HG02588 (cell line): ENCODE measurements around the gene SYT6.

Source experiments
- ATAC-seq: cut with Tn5 transposase; IDR thresholded peaks from one replicate; pipeline ENCODE4 v1.9.1; 2021; ENCODE audit warnings: mild to moderate bottlenecking, moderate library complexity; ENCODE audit not compliant: unreplicated experiment

SYT6 gene

DNA sequence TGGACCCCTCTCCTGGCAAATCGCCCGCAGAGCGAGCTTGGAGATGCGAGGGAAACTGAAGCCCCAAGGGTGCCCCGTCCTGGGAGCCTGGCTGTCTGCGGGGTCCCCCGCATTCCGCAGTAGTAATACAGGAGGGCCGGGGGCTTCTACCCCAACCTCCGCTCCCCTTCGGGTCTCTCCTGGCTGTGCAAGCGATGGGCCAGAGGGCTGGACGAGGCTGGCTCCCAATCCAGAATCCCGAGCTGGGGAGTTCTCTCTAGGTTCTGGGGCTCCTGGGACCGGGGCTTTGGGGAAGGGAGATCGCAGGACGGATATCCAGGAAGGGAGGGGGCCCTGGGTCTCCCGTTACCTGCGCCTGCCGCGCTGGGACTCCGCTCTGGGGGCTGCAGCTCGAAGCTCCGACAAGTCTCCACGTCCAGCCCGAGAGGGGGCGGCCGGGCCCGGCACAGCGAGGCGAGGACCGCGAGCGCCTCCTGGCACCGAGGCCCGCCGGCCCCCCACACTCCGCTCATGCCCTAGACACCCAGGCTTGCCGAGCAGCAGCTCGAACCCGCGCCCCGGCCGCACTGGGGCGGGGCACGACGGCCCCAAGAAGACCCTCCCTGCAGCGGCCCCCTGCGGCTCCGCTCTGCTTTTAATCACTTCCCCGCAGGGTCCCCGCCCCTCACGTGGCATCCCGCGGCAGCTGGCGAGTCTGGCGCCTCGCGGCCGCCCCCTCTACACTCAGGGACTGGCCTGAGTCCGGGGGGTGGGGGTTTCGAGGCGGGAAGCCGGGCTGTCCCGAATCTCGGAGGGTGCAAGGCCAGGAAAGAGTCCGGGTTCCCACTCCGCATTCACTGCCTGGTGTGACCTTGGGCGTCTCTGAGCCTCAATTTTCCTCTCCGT lies at the start of gene SYT6:
SYT6 (minus strand) TSS at position 609 of the 885 bp plus-strand sequence; CDS start at position 512, 97 bp downstream.
- ATAC-seq, result no peak

- ATAC-seq, result no peak
Measured at GRCh38 chr1:114201486-114201885, 47.8 kb upstream of the SYT6 start.

DNA sequence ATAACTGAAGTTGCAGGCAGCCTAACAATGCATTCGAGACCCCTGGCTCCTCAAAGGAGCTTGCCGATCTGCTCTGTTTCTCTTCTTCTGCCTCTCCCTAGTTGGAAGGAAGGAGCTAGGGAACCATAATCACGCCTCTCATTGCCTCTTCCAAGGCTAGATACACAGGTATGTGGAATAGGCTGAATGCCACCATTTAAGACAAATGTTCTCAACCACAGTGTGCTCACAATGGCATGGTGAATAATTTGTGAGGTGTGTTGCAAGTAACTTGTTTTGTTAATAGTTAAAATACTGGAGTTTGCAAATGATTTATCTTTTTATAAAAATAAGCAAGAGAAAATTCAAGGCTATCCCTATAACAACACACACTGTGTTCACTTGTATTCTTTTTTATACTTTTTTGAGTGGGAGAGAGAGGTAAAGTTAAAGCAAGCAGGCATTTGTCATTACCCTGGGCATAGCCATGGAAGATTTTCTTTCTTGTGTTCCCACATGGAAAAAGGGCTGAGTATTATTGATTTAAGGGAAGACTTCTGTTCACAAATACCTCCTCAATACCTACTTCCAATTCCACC lies 45.4 kb upstream of the SYT6 start:
- no peak for ATAC-seq

DNA sequence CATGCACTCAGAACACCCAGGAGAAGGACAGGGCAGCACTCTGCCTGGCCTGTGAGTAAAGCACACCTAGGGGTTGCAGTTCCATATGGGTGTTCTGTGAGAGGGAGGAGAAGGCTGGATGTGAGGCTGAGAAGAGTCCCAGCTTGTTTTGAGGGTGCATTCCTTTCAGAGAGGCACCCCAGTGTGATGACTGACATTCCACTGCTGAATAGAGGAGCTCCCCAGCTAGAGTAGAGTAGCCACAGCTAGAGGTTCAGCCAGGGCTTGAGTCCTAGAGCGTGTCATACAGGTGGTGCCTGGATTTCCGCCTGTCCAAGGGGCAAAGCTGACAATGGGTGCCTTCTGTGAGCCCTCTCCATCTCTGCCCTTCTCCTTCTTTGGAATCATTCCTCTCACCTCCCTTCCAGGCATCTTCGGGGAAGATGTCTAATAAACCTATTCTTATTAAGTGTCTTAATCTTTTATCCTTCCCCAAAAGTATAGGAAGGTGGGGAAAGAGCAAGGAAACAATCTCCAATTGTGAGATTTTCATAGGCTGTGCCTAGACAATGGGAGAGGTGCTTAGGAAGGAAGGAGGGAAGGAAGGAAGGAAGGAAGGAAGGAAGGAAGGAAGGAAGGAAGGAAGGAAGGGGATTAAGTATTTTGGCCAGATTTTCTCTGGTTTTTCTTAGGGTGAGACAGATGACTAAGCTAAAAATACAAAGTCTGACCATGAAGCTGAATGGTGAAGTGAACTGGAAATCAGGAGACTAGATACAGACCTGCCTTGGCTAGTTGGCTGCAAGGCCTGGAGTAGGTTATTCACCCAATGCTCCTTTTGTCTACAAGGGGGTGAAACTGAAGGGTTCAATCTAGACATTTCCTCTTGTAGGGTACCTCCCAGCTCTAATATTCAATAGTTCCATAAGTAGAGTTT lies 43.6 kb upstream of the SYT6 start:
- no peak for ATAC-seq

DNA sequence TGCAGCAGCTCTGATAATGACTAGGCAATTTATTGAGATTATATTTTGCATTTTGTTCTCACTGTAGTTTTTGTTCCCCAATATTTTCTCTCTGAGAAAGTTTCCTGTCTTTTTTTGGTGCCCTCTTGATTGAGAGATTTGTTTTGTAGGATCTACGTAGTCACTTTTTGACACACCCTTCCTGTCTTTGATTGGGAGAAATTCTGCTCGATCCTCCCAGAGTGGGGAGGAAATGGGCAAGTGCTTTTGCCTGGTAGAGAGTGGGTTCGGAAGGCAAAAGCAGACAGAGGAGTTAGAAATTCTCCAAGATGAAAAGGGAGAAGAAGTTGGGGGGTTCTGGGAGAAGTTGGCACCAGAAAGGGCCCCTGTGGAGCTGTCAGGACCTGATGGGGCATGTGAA lies 42.1 kb upstream of the SYT6 start:
- no peak for ATAC-seq

DNA sequence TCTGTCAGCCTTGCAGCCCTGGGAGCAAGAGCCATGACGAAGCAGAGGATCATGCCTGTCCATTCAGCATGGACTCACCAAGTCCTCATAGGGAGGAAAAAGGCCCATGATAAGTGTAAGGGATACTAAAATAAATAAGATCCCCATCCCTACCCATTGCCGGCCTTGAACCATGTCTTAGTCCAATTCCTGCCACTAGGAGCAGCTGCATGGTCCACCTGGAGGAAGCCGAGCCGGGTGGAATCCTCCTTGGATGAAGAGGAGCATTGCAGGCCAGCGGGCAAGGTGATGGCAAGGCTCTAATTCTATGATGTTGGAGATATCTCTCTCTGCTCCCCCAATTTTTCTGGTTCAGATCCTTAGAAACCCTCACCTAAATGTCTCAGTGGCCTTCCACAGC lies 38.7 kb upstream of the SYT6 start:
- ATAC-seq, result no peak

- no peak for ATAC-seq
Measured at GRCh38 chr1:114189398-114189797, 35.7 kb upstream of the SYT6 start.

DNA sequence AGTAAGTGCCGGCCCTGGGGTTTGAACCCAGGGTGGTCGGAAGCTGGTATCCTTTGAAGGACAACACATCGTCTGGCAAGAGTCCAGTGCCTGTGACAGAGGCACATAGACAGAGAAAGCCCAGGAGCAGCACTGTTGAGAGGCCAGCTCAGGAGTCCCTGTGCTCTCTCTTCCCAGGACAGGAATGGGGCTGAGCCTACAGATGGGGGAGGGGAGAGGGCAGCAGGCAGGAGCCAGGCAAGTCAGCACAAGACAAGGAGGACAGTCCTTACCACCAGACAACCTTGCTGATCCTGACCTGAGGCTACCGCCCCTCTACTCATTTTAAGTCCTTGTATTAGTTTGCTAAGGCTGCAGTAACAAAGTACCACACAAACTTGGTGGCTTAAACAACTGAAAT lies 27.7 kb upstream of the SYT6 start:
- ATAC-seq, result no peak

DNA sequence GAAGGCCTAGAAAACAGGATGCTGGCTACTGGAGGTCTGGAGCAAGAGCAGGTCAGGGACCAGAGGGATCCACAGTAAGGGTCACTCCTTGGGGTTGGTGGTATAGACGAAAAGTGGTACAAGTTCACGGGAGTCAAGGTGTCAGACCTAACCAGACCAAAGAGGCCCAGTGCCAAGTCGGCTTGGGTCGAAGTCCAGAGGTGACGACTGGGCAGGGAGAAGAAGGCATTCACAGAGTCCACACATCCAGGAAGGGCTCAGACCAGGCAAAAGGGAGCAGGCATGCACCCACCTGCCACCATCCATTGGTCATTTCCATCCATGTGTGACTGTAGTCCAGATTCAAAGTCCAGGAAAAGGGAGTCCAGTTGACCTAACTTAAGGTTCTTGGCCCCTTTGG lies 27.1 kb upstream of the SYT6 start:
- ATAC-seq, result no peak

- no peak for ATAC-seq
Measured at GRCh38 chr1:114178936-114179335, 25.3 kb upstream of the SYT6 start.

GRCh38 chr1:114177282-114177681 lies 23.6 kb upstream of the SYT6 start:
- ATAC-seq, result no peak

- ATAC-seq, result no peak
Measured at GRCh38 chr1:114176366-114176765, 22.7 kb upstream of the SYT6 start.

- no peak for ATAC-seq
Measured at GRCh38 chr1:114173680-114174079, 20.0 kb upstream of the SYT6 start.

DNA sequence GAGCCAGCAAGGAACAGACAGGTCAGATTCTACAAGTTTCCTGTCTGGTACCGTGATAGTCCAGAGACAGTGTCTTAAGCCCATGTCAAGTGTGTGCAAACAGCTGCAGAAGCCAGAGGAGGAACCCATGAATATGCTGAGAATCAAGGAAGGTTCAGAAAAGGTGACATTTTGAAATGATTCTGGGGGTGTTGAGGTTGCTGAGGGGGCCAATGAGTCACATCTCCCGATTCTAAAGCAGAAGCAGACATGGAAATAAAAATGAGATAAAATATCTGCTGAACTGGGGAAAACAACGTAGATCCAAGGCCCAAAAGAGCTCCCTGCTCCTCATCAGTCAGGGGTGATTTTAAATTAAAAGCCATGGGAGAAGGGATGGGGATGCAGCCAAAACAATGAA lies 15.8 kb upstream of the SYT6 start:
- ATAC-seq, result no peak

- no peak for ATAC-seq
Measured at GRCh38 chr1:114167226-114167625, 13.6 kb upstream of the SYT6 start.

DNA sequence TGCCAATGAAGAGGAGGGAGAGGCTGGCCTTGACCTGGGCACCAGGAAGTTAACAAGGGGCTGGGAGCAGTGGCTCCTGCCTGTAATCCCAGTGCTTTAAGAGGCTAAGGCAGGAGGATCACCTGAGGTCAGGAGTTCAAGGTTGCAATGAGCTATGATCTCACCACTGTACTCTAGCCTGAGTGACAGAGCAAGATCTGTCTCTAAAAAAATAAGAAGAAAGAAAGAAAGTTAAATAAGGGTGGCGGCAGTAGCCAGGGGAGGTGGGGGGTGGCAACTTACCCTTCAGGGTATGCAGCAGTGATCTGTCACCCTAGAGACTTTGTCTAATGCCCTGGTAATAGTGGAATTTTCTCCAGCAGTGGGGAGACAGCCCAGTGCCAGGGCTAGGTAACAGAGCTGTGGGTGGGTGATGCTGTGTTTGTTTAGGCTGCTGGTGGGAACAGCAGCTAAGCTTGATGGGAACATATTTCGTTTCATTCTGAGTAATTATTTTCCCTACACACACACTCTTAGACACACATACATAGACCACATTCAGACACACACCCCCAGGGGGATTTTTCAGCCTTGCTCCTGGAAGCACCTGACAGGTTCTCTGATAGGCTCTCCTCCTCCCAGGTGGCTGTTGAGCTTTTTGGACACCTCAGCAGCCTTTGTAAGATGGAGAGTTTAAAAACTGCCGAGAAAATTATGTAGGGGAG lies 11.3 kb upstream of the SYT6 start:
- no peak for ATAC-seq

- no peak for ATAC-seq
Measured at GRCh38 chr1:114159941-114160340, 6.3 kb upstream of the SYT6 start.

GRCh38 chr1:114157275-114157660 lies 3.6 kb upstream of the SYT6 start:
- ATAC-seq, result no peak

- ATAC-seq, result no peak
Measured at GRCh38 chr1:114156538-114157274, 3.0 kb upstream of the SYT6 start.

GRCh38 chr1:114155706-114156105 lies 2.0 kb upstream of the SYT6 start:
- no peak for ATAC-seq
